K562 (cell line): Measurements from ENCODE around the gene ADRM1.

ENCODE experiments used
- ZMIZ1 ChIP-seq, 2 experiments: fragments of 150-350 bp in 1 of 2; IDR thresholded peaks; 2 replicates each; pipeline ENCODE4 v1.6.1; 2012 to 2016; ENCODE audit warnings: low read depth in 2 of 2, low read length in 2 of 2, mild to moderate bottlenecking in 1 of 2, moderate library complexity in 1 of 2
- TF ChIP-seq, protein P1 (sequence below): sonication (generic); formaldehyde crosslinking; IDR thresholded peaks from 2 replicates; pipeline ENCODE4 v1.8.0; 2023; ENCODE audit warnings: missing genetic modification reagents, mild to moderate bottlenecking, borderline replicate concordance

DNA sequence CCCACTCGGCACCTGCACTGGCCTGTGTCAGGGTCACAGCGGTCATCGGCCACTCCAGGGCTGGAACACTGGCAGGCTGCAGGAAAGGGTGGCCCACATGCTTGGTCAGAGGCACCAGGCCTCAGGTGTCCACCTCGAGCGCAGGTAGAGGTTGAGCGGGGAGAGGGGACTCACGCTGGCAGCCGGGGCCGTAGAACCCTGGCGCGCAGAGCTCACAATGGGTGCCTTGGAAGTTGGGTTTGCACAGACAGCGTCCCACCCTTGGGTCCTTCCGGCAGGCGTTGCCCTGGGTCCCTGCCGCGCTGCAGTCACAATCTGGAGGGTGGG, 35.5 kb downstream of the ADRM1 start:
- TF ChIP-seq ZMIZ1 (IDR thresholded peaks at IDR 0.05; ENCODE audit: low read depth in 2 of 2, low read length in 2 of 2): no peak
- TF ChIP-seq, protein P1, sequence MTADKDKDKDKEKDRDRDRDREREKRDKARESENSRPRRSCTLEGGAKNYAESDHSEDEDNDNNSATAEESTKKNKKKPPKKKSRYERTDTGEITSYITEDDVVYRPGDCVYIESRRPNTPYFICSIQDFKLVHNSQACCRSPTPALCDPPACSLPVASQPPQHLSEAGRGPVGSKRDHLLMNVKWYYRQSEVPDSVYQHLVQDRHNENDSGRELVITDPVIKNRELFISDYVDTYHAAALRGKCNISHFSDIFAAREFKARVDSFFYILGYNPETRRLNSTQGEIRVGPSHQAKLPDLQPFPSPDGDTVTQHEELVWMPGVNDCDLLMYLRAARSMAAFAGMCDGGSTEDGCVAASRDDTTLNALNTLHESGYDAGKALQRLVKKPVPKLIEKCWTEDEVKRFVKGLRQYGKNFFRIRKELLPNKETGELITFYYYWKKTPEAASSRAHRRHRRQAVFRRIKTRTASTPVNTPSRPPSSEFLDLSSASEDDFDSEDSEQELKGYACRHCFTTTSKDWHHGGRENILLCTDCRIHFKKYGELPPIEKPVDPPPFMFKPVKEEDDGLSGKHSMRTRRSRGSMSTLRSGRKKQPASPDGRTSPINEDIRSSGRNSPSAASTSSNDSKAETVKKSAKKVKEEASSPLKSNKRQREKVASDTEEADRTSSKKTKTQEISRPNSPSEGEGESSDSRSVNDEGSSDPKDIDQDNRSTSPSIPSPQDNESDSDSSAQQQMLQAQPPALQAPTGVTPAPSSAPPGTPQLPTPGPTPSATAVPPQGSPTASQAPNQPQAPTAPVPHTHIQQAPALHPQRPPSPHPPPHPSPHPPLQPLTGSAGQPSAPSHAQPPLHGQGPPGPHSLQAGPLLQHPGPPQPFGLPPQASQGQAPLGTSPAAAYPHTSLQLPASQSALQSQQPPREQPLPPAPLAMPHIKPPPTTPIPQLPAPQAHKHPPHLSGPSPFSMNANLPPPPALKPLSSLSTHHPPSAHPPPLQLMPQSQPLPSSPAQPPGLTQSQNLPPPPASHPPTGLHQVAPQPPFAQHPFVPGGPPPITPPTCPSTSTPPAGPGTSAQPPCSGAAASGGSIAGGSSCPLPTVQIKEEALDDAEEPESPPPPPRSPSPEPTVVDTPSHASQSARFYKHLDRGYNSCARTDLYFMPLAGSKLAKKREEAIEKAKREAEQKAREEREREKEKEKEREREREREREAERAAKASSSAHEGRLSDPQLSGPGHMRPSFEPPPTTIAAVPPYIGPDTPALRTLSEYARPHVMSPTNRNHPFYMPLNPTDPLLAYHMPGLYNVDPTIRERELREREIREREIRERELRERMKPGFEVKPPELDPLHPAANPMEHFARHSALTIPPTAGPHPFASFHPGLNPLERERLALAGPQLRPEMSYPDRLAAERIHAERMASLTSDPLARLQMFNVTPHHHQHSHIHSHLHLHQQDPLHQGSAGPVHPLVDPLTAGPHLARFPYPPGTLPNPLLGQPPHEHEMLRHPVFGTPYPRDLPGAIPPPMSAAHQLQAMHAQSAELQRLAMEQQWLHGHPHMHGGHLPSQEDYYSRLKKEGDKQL (CRISPR knock-in tag): no peak
